NB4 (cell line): Measurements from ENCODE around the gene CTNNA3.
"Not testable (repeated sequence)": the region's sequence is repeated elsewhere in the genome, so short reads cannot be mapped to it uniquely, and the experiment has no call there.

Experiments used
- DNase-seq: peaks from one replicate; pipeline ENCODE4 v3.0.0; 2010; ENCODE audit warnings: low read depth
- H3K4me3 ChIP-seq: one replicate; pipeline ENCODE4 v1.5.1; 2011; ENCODE audit warnings: mild to moderate bottlenecking, low read depth, low read length, moderate library complexity
- MYC ChIP-seq: IDR thresholded peaks from 2 replicates; pipeline ENCODE4 v1.6.1; 2011; ENCODE audit warnings: low read depth, low read length
- POLR2A ChIP-seq: IDR thresholded peaks from 2 replicates; pipeline ENCODE4 v1.6.1; 2011; ENCODE audit warnings: mild to moderate bottlenecking; ENCODE audit not compliant: insufficient read length; ENCODE audit errors: extremely low read depth
- TF ChIP-seq, protein P1 (sequence below): IDR thresholded peaks from one replicate; pipeline ENCODE4 v1.5.1; 2012; ENCODE audit warnings: low read depth, low read length
- TF ChIP-seq, protein P2 (sequence below): IDR thresholded peaks from 2 replicates; pipeline ENCODE4 v1.6.1; 2011; ENCODE audit warnings: low read depth, low read length

CTNNA3 gene

DNA sequence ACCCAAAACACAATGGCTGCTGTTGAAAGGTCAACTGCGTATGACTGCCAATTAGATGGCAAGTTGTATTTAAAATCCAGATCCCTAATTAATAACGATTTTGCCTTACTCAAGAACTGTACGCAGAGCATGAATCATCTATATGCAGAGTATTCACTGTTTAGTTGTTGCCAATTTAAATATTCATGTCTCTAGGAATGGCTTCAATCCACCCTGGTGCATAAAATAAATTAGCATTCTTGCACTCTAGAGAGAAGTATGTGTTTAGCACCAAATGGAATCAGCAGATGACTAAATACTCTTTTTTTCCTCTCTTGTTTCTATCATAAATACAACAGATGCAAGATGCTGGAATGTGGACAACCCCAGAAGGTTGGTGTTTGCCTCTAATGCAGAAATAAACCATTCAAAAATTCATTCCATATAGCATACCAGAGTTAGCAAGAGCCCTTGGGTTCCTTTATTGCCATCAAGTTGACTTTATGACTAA is 449.9 kb downstream of the CTNNA3 start:
- DNase-seq, result no peak
- H3K4me3 ChIP-seq, result no peak overlapping the region

DNA sequence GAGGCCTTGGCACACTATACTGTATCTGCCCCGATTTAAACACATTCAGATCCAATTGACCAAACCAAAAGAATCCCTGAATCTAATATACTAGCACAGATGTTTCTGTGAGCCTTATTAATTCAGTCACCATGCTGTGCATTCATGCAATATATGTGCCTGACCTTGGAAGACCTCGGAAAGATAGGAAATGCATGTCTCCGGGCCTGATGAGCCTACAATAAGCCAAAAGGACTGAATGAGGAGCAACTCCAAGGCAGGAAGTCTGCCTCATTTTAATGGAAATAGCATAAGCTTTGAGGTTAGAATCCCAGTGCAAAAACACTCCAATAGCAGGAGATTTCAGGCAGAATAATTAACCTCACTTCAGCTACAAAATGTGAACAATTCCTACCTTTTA is 453.5 kb downstream of the CTNNA3 start:
- TF ChIP-seq, protein P1, sequence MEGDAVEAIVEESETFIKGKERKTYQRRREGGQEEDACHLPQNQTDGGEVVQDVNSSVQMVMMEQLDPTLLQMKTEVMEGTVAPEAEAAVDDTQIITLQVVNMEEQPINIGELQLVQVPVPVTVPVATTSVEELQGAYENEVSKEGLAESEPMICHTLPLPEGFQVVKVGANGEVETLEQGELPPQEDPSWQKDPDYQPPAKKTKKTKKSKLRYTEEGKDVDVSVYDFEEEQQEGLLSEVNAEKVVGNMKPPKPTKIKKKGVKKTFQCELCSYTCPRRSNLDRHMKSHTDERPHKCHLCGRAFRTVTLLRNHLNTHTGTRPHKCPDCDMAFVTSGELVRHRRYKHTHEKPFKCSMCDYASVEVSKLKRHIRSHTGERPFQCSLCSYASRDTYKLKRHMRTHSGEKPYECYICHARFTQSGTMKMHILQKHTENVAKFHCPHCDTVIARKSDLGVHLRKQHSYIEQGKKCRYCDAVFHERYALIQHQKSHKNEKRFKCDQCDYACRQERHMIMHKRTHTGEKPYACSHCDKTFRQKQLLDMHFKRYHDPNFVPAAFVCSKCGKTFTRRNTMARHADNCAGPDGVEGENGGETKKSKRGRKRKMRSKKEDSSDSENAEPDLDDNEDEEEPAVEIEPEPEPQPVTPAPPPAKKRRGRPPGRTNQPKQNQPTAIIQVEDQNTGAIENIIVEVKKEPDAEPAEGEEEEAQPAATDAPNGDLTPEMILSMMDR, result no peak
- TF ChIP-seq MYC (no peak), POLR2A (no peak)
- TF ChIP-seq, protein P2, sequence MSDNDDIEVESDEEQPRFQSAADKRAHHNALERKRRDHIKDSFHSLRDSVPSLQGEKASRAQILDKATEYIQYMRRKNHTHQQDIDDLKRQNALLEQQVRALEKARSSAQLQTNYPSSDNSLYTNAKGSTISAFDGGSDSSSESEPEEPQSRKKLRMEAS, result no peak
- DNase-seq, result no peak
- H3K4me3 ChIP-seq, result no peak overlapping the region

More for the DNA sequence above, 449.9 kb downstream of the CTNNA3 start:
- no peak for TF ChIP-seq POLR2A
- no peak for TF ChIP-seq MYC
- TF ChIP-seq, protein P2, result no peak
- TF ChIP-seq, protein P1, result no peak

DNA sequence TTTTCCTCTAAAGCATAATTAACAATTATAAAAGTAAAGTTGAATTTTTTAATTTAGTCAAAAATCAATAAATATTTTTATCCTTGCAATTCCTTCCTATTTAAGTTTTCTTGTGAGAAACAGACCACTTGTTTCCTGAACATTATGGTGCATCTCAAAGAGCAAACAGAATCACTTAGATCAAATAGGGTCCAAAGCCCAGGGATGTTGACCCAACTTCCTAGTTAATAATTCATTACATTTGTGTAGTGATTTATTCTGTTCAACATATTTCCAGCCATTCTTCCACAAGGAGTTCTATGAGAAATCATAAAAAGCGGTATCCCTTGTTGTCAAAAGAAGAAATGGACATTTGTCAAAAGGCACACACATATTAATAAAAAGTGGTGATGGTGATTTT is 454.5 kb downstream of the CTNNA3 start:
- no peak overlapping the region for H3K4me3 ChIP-seq
- no peak for DNase-seq
- TF ChIP-seq MYC (no peak), POLR2A (no peak)
- TF ChIP-seq, protein P2, result no peak
- TF ChIP-seq, protein P1, result no peak

DNA sequence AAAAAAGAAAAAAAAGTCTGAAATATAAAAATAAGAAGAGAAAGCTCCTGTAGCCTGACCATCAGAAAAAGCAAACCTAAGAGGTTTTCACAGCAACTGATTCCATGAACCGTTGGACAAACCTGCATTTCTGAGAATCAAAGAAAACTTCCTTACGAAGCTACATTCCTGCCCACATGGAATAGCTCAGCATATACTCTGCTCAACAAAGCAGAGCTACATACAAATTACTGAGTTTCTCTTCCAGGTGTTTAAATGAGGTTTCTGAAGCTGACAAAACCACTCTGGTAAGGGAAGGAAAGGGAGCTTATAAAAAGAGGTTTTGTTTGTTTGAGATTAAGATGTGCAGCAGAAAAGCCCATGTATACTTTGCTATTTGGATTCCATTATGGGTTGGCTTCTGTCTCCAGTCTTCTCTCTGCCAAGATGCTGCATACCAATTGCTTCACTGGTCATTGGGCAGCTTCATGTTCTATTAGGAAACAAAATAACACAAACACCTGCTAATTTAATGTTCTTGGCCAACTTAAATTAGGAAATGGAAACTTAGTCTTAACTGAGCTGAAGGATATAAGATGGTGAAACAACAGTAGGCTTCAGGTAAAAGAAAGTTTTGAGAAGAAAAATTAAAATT is 456.0 kb downstream of the CTNNA3 start:
- no peak for DNase-seq
- H3K4me3 ChIP-seq, result no peak overlapping the region
- TF ChIP-seq, protein P1, result no peak
- TF ChIP-seq POLR2A (no peak), MYC (no peak)
- TF ChIP-seq, protein P2, result no peak

DNA sequence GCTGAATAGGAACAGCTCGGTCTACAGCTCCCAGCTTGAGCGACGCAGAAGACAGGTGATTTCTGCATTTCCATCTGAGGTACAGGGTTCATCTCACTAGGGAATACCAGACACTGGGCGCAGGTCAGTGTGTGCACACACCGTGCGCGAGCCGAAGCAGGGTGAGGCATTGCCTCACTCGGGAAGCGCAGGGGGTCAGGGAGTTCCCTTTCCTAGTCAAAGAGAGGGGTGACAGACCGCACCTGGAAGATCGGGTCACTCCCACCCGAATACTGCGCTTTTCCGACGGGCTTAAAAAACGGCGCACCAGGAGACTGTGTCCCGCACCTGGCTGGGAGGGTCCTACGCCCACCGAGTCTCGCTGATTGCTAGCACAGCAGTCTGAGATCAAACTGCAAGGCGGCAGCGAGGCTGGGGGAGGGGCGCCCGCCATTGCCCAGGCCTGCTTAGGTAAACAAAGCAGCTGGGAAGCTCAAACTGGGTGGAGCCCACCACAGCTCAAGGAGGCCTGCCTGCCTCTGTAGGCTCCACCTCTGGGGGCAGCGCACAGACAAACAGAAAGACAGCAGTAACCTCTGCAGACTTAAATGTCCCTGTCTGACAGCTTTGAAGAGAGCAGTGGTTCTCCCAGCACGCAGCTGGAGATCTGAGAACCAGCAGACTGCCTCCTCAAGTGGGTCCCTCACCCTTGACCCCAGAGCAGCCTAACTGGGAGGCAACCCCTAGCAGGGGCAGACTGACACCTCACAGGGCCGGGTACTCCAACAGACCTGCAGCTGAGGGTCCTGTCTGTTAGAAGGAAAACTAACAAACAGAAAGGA is 465.1 kb downstream of the CTNNA3 start:
- not testable (repeated sequence) for H3K4me3 ChIP-seq, DNase-seq

DNA sequence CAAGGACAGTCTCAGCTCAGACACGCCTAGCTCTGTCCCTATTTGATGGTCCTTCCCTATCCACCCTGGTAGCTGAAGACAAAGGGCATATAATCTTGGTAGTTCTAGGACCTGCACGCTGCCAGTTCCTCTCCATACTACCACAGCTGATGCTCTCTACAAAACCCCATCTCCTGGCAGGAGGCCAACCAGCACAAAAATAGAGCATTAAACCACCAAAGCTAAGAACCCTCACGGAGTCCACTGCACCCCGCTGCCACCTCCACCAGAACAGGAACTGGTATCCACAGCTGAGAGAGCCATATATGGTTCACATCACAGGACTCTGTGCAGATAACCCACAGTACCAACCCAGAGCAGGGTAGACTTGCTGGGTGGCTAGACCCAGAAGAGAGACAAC is 470.8 kb downstream of the CTNNA3 start:
- TF ChIP-seq, protein P1, result no peak
- TF ChIP-seq MYC (no peak), POLR2A (no peak)
- TF ChIP-seq, protein P2, result no peak
- DNase-seq, result no peak
- H3K4me3 ChIP-seq, result no peak overlapping the region
